HG03135 (cell line): ENCODE measurements around the gene DLG1.
"Not testable (repeated sequence)": the region's sequence is repeated elsewhere in the genome, so short reads cannot be mapped to it uniquely, and the experiment has no call there.

Source experiments
- ATAC-seq: cut with Tn5 transposase; IDR thresholded peaks from one replicate; pipeline ENCODE4 v1.9.1; 2021; ENCODE audit warnings: mild to moderate bottlenecking, moderate library complexity; ENCODE audit not compliant: unreplicated experiment

Gene DLG1

GRCh38 chr3:197292083-197292646 lies 6.2 kb downstream of the DLG1 start:
- no peak for ATAC-seq

- ATAC-seq: no peak
Observed at GRCh38 chr3:197289726-197290125, 8.7 kb downstream of the DLG1 start.

GRCh38 chr3:197286678-197287077 lies 11.7 kb downstream of the DLG1 start:
- ATAC-seq: no peak

GRCh38 chr3:197285557-197285956 lies 12.9 kb downstream of the DLG1 start:
- no peak for ATAC-seq

GRCh38 chr3:197283045-197283444 lies 15.4 kb downstream of the DLG1 start:
- ATAC-seq: no peak

- no peak for ATAC-seq
Observed at GRCh38 chr3:197281849-197282248, 16.6 kb downstream of the DLG1 start.

- no peak for ATAC-seq
Observed at GRCh38 chr3:197280156-197280555, 18.3 kb downstream of the DLG1 start.

GRCh38 chr3:197278933-197279332 lies 19.5 kb downstream of the DLG1 start:
- no peak for ATAC-seq

- not testable (repeated sequence) for ATAC-seq
Observed at GRCh38 chr3:197276808-197277207, 21.6 kb downstream of the DLG1 start.

- ATAC-seq: no peak
Observed at GRCh38 chr3:197270558-197271317, 27.7 kb downstream of the DLG1 start.

GRCh38 chr3:197269024-197269423 lies 29.4 kb downstream of the DLG1 start:
- ATAC-seq: no peak

- ATAC-seq: no peak
Observed at GRCh38 chr3:197268294-197268693, 30.1 kb downstream of the DLG1 start.

GRCh38 chr3:197266331-197266730 lies 32.1 kb downstream of the DLG1 start:
- no peak for ATAC-seq

- ATAC-seq: no peak
Observed at GRCh38 chr3:197262709-197263108, 35.7 kb downstream of the DLG1 start.

GRCh38 chr3:197261164-197261509 lies 37.3 kb downstream of the DLG1 start:
- ATAC-seq: no peak

GRCh38 chr3:197260491-197261163 lies 37.8 kb downstream of the DLG1 start:
- no peak for ATAC-seq

- ATAC-seq: no peak
Observed at GRCh38 chr3:197259096-197259495, 39.3 kb downstream of the DLG1 start.

- ATAC-seq: no peak
Observed at GRCh38 chr3:197258168-197258755, 40.1 kb downstream of the DLG1 start.

GRCh38 chr3:197257711-197258110 lies 40.7 kb downstream of the DLG1 start:
- ATAC-seq: no peak

GRCh38 chr3:197256836-197257444 lies 41.5 kb downstream of the DLG1 start:
- ATAC-seq: no peak

- ATAC-seq: no peak
Observed at GRCh38 chr3:197256104-197256503, 42.3 kb downstream of the DLG1 start.
